A549 treated with AZD9567 at 1 μM for 4 hours (cell line): ENCODE data around the gene AXDND1. TPM values are rescaled to one million over a fixed set of nuclear protein-coding genes. Genes with fewer than 3 reads are reported as not detected.

ENCODE experiments used
- total RNA-seq: library from RNA; stranded (reverse); fragments of 200-300 nt; extraction: Qiagen RNA extraction; gene quantifications from 5 replicates; pipeline ENCODE4 v1.2.3, GENCODE V29; 2022; ENCODE audit not compliant: insufficient read depth

Gene AXDND1, protein sequence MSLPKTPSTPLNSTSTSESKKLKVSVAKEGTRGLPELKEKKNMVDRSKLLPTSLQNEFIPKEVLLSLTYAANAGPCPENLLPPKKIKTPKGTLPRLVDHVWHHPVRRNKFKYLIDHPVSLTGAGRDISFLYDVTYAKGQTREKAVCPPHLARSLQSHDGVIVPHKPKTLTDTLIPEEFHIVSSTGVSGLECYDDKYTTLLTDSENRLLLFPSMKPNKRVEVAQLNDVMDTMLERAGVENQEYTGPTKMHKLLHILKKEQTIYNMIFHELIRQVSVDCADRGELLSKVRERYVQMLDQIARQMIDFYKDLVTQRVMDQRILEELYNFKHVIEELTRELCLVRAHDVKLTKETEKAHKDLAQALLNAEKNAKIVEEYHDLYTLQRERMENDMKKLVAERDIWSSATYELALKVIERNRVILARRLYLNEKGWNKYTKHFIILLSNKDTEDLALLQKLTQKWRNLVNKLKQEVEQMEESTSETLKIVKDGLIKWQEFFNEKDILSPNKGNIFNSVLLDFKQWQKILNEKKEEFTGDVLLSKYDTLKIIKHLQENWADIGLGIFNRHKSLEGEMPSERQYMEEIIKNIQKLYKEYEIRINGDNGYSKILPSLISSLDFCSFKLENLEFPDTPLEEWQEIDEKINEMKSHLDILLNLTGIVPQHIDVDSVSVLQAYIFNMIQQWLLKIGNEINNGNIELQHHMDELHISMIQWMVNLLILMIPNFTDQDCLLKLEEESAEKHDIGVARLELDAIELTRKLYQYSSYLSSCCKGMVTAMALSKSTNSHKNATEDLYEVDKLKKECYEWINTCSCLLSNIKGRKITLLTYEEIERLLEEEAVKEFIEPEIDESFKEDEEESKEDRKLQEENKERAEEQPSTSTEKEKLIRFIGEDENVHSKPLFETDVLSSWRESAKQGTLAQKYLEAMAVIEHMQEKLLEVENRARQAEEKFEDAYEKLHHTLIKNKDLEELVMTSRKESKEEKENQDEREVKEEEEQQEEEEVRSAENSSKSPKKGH
- 0.24 to 0.68 TPM (median 0.31 TPM) in 4 of 5 replicates, not detected in the other for total RNA-seq

GRCh38 chr1:179365342-179366092 is at the start of gene AXDND1:
AXDND1 (plus strand) TSS chr1:179365971; CDS start chr1:179366510, 539 bp downstream.

DNA sequence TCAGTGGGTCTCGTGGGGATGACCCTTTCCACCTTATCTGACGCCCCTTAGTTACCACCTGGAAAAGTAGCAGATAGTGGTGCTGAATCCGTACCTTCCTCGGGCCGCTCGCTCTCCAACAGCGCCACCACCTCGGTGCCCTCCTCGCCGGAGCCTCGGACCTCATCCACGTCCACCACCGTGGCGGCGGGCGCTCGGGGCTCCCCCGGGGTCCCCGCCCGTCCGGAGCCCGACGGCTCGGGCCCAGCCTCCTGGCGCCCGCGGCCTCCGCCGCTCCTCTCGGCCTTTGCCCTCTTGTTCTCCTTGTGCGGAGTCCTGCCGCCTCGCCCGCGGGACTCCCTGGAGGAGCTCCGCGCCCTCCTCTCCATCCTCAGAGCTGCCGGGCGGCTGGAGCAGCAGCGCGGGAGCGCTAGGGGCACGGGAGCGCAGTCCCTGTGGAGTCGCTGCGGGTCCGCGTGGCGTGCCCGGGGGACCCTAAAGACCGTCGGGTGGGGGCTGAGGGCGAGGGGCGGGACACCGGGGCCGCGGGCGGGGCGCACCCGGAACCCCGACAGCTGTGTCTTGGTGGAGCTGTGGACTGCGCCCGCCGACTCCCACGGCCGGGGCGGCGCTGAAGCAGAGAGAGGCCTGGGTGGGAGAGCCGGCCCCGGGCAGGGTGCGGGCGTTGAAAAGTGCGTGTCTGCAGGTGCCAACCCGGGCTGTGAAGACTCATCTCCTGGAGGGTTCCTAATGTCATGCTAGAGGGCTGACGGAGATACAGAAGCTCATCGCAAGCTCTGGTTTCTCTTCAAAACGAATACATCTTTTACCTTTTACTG is 209.9 kb downstream of the AXDND1 start, which contains the start of gene NPHS2:
Gene NPHS2 (minus strand): TSS at position 452 of the 818 bp plus-strand sequence. CDS start 84 bp downstream, at position 368.

DNA sequence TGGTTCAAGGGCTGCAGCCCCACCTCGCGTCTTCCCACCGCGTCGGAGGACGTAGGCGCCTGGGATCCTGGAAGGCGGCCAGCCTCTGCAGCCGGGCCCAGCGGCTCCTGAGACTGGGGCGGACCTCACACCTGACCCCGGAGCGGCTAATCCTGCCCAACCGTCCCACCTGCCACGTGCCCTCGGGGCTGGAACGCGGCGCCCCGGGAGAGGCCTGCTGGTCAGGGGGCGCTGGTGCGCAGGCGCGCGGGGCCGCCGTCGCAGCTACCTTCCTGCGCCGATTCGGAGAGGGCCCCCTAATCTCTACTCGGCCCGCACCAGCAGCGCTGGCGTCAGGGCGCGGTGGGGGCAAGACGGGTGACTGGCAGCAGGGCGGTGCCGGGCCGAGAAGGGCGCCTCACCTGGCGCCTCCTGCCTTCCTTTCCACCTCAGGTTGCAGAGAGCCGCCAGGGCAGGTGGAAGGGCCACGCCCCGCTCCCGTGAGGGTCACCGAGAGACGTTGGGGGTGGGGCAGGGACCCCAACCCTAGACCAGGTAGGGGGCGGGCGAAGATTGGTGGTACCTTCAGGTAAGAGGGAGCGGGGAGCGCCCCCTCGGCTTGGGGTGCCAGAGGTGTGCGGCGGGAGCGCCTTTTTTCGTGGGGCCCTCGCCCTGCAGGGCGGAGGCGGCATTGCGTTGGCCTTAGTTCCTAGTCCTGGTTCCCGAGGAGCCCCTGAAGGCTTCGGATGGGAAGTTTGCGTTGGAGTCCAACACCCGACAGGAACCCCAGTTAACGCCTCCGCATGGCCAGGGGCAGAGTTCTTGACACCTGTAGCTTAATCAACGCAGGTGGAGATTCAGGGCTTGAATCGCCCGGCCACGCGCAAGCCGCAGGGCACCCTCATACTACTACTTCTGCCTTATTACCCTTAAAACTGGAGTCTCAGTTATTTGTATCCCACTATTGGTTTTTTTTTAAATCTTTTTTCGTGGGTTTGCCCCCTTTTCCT is 226.1 kb downstream of the AXDND1 start, which contains the start of gene TDRD5:
Gene TDRD5 (plus strand): TSS at position 241 of the 989 bp plus-strand sequence. CDS start 784 bp downstream, outside the sequence.

Other genes starting within 250 kb of the AXDND1 start
- gene ABL2, start 136.3 kb upstream of the AXDND1 start, total RNA-seq: 15.4 to 18.7 TPM (median 16.2 TPM) in 5 replicates
- 20.1 to 30.4 TPM (median 30.0 TPM) in 5 replicates for gene SOAT1, start 72.2 kb upstream of the AXDND1 start, total RNA-seq
- gene NPHS2, start 210.0 kb downstream of the AXDND1 start, total RNA-seq: not detected in 5 replicates
- 0.05 to 0.09 TPM in 2 of 5 replicates, not detected in the others for gene TDRD5, start 225.9 kb downstream of the AXDND1 start, total RNA-seq